Endodermal cell (in vitro differentiated cells): ENCODE results near the gene JADE3. TPM values are rescaled to one million over a fixed set of nuclear protein-coding genes. Genes with fewer than 3 reads are reported as not detected.

Experiments used
- DNase-seq: peaks from one replicate; pipeline ENCODE4 v3.0.0-alpha.2; 2017
- H3K27ac ChIP-seq: 2 replicates; pipeline ENCODE4 v1.5.1; 2013; ENCODE audit warnings: mild to moderate bottlenecking, low read depth, low read length, moderate library complexity
- H3K27me3 ChIP-seq: 2 replicates; pipeline ENCODE4 v1.6.1; 2013; ENCODE audit warnings: mild to moderate bottlenecking, low read length, moderate library complexity; ENCODE audit not compliant: insufficient read depth, control insufficient read depth, poor library complexity, severe bottlenecking
- H3K36me3 ChIP-seq: 2 replicates; pipeline ENCODE4 v1.7.0; 2013; ENCODE audit warnings: mild to moderate bottlenecking, low read length, moderate library complexity; ENCODE audit not compliant: control insufficient read depth, insufficient read depth
- H3K4me1 ChIP-seq: one replicate; pipeline ENCODE4 v1.7.0; 2013; ENCODE audit warnings: low read length; ENCODE audit not compliant: control insufficient read depth, insufficient read depth
- H3K4me3 ChIP-seq: 2 replicates; pipeline ENCODE4 v1.5.1; 2013; ENCODE audit warnings: mild to moderate bottlenecking, low read length, moderate library complexity
- H3K9ac ChIP-seq: 2 replicates; pipeline ENCODE4 v1.6.1; 2013; ENCODE audit warnings: mild to moderate bottlenecking, low read length, moderate library complexity; ENCODE audit not compliant: poor library complexity, severe bottlenecking; ENCODE audit errors: extremely low read depth
- H3K9me3 ChIP-seq: 2 replicates; pipeline ENCODE4 v1.6.1; 2013; ENCODE audit warnings: mild to moderate bottlenecking, low read length, moderate library complexity; ENCODE audit not compliant: control insufficient read depth
- H3K27ac Mint-ChIP-seq: 2 replicates; pipeline ENCODE4 v1.8.0; 2020; ENCODE audit warnings: mixed read lengths
- H3K27me3 Mint-ChIP-seq: 2 replicates; pipeline ENCODE4 v1.8.0; 2021; ENCODE audit warnings: mild to moderate bottlenecking, mixed read lengths; ENCODE audit not compliant: insufficient read depth
- H3K36me3 Mint-ChIP-seq: 2 replicates; pipeline ENCODE4 v1.8.0; 2020; ENCODE audit warnings: low read depth, mixed read lengths
- H3K4me1 Mint-ChIP-seq: 2 replicates; pipeline ENCODE4 v1.8.0; 2020; ENCODE audit warnings: mixed read lengths
- H3K4me3 Mint-ChIP-seq: 2 replicates; pipeline ENCODE4 v1.8.0; 2020; ENCODE audit warnings: mild to moderate bottlenecking, moderate library complexity, mixed read lengths
- H3K9me3 Mint-ChIP-seq: 2 replicates; pipeline ENCODE4 v1.8.0; 2020; ENCODE audit warnings: mild to moderate bottlenecking, mixed read lengths
- WGBS, 2 experiments: methylation state at CpG; one replicate each; pipeline versions ENCODE4 v1.1.5 to v1.1.7; 2013; ENCODE audit warnings: missing lambda C conversion rate in 2 of 2, mixed read lengths in 1 of 2; ENCODE audit not compliant: insufficient coverage in 1 of 2, insufficient read length in 1 of 2; 5-methylcytosine and 5-hydroxymethylcytosine counted together
- total RNA-seq, 2 donors: library from RNA; stranded (reverse); fragmentation: NEBNext Ultra II Directional in 1 of 2; extraction: Animal tissue kit (Norgen Biotek cat#: 25700) in 1 of 2; gene quantifications; 2 replicates in 1 of 2; 3 replicates in 1 of 2; pipeline ENCODE4 v1.2.1, GENCODE V29; 2021
- TF ChIP-seq, protein P1 (sequence below): fragments of 200-600 bp; sonication (generic); conservative IDR thresholded peaks from 2 replicates; pipeline ENCODE4 v1.5.0; 2021; ENCODE audit warnings: antibody characterized with exemption, mild to moderate bottlenecking

JADE3 gene
- total RNA-seq, 2 donors from 2014 or later = 26.4 to 31.3 TPM

- H3K27me3 Mint-ChIP-seq = no peaks in the 10 kb centered on the region
- 73% methylated on average over 4 of the region's 4 CpGs; no CpG with 5 or more reads in 1 of the 2 experiments for WGBS, 2 experiments
- no peak overlapping the region for H3K4me3 Mint-ChIP-seq
- peaks cover 70% of the 10 kb centered on the region for H3K9me3 Mint-ChIP-seq
- TF ChIP-seq, protein P1, sequence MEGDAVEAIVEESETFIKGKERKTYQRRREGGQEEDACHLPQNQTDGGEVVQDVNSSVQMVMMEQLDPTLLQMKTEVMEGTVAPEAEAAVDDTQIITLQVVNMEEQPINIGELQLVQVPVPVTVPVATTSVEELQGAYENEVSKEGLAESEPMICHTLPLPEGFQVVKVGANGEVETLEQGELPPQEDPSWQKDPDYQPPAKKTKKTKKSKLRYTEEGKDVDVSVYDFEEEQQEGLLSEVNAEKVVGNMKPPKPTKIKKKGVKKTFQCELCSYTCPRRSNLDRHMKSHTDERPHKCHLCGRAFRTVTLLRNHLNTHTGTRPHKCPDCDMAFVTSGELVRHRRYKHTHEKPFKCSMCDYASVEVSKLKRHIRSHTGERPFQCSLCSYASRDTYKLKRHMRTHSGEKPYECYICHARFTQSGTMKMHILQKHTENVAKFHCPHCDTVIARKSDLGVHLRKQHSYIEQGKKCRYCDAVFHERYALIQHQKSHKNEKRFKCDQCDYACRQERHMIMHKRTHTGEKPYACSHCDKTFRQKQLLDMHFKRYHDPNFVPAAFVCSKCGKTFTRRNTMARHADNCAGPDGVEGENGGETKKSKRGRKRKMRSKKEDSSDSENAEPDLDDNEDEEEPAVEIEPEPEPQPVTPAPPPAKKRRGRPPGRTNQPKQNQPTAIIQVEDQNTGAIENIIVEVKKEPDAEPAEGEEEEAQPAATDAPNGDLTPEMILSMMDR = no peak
- Histone ChIP-seq H3K27me3 (no peaks in the 10 kb centered on the region), H3K4me3 (peak overlapping the region; percentile 56), H3K36me3 (peaks cover 5% of the 10 kb centered on the region), H3K4me1 (no peaks in the 10 kb centered on the region), H3K27ac (no peak overlapping the region), H3K9me3 (peaks cover 6% of the 10 kb centered on the region), H3K9ac (no peak overlapping the region)
- H3K27ac Mint-ChIP-seq = no peak overlapping the region
- H3K36me3 Mint-ChIP-seq = peaks cover 7% of the 10 kb centered on the region
- peaks cover 26% of the 10 kb centered on the region for H3K4me1 Mint-ChIP-seq
- DNase-seq = no peak
Measured at GRCh38 chrX:46920235-46920634, 8.0 kb downstream of the JADE3 start.

- TF ChIP-seq, protein P1 = no peak
- peaks cover 71% of the 10 kb centered on the region for H3K9me3 Mint-ChIP-seq
- peaks cover 5% of the 10 kb centered on the region for H3K36me3 ChIP-seq
Measured at GRCh38 chrX:46922611-46923010, 10.4 kb downstream of the JADE3 start.

GRCh38 chrX:46927718-46928117, 15.5 kb downstream of the JADE3 start:
- H3K4me3 Mint-ChIP-seq = no peak overlapping the region
- no peaks in the 10 kb centered on the region for H3K27me3 Mint-ChIP-seq
- no peak overlapping the region for H3K27ac ChIP-seq
- H3K36me3 Mint-ChIP-seq = no peaks in the 10 kb centered on the region
- WGBS, 2 experiments = 95 to 100% methylated on average over 1 to 3 of the region's 3 CpGs
- no peak overlapping the region for H3K9ac ChIP-seq
- H3K27me3 ChIP-seq = no peaks in the 10 kb centered on the region
- no peak overlapping the region for H3K27ac Mint-ChIP-seq
- H3K4me1 ChIP-seq = no peaks in the 10 kb centered on the region
- H3K4me1 Mint-ChIP-seq = peaks cover 8% of the 10 kb centered on the region
- no peak for DNase-seq
- H3K9me3 ChIP-seq = no peaks in the 10 kb centered on the region
- TF ChIP-seq, protein P1 = no peak
- no peaks in the 10 kb centered on the region for H3K36me3 ChIP-seq
- peaks cover 57% of the 10 kb centered on the region for H3K9me3 Mint-ChIP-seq
- H3K4me3 ChIP-seq = no peak overlapping the region

More at GRCh38 chrX:46922611-46923010, 10.4 kb downstream of the JADE3 start:
- H3K36me3 Mint-ChIP-seq = peaks cover 7% of the 10 kb centered on the region
- Histone ChIP-seq H3K27ac (no peak overlapping the region), H3K4me1 (no peaks in the 10 kb centered on the region), H3K9ac (no peak overlapping the region), H3K27me3 (no peaks in the 10 kb centered on the region), H3K4me3 (no peak overlapping the region), H3K9me3 (peaks cover 6% of the 10 kb centered on the region)
- 100% methylated on average over 1 of the region's 1 CpG; no CpG with 5 or more reads in 1 of the 2 experiments for WGBS, 2 experiments
- no peak overlapping the region for H3K27ac Mint-ChIP-seq
- H3K4me1 Mint-ChIP-seq = peaks cover 14% of the 10 kb centered on the region
- no peak overlapping the region for H3K4me3 Mint-ChIP-seq
- H3K27me3 Mint-ChIP-seq = no peaks in the 10 kb centered on the region
- DNase-seq = no peak
